HG03439 (cell line): Measurements from ENCODE around the gene NEUROD1.
A peak's percentile ranks its signal among the peaks of the same experiment; 100 is the strongest.

ENCODE experiments used
- ATAC-seq: cut with Tn5 transposase; IDR thresholded peaks from one replicate; pipeline ENCODE4 v1.9.1; 2021; ENCODE audit warnings: mild to moderate bottlenecking, moderate library complexity; ENCODE audit not compliant: unreplicated experiment

Gene NEUROD1

DNA sequence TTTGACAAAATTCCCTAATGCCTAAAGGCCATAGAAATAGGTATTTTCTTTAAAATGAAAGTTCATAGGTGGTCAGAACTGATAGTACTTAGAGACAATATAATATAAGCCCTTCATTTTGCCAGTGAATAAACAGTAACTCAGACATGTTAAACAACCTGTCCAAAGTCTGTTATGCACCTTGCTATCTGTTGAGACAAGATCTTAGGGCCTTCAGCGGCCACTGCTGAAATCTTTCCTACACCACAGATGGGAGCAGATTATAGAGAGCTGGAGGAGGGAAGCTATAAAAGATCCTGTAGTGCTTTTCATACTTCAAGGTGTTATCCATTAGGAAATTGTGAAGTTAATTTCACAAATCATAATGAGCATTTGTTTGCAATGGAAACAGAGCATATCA, 37.2 kb downstream of the NEUROD1 start:
- ATAC-seq = no peak

DNA sequence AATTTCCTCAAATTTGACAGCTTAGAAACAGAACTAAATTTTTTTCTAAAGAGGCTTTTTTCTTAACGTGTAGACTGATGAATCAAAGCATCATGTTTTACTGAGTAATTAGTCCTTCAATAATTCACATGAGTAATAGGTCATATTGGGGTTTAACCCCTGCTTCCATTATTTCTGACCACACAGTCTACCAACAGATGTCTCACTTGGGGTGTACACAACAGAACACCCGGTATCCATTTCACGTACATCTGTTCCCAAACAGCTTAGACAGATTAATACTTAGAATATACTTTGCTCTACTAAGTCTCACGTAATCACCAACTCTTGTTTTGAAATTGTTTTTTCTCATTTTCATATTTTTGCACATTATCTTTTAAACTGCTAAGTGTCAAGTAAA, 38.2 kb downstream of the NEUROD1 start:
- ATAC-seq = no peak

DNA sequence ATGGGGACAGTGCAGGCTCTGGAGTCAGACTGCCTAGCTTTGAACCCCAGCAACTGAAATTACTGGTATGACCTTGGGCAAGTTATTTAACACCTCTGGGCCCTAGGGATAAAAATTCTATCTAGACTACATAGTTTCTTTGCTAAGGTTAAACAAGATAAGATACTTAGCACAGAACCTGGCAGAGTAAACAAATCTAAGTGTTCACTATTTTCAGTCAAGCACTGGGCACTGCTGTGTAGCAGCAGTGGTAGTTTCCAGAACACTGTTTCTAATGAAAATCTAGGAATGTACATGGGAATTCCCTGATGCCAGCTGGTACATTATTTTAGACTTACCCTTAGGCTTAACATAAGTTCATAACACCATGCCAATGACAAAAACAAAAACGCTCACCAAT, 40.6 kb downstream of the NEUROD1 start:
- no peak for ATAC-seq

- peak; percentile 84 for ATAC-seq
These were observed 47.5 kb downstream of the NEUROD1 start for GRCh38 chr2:181632733-181633401.

DNA sequence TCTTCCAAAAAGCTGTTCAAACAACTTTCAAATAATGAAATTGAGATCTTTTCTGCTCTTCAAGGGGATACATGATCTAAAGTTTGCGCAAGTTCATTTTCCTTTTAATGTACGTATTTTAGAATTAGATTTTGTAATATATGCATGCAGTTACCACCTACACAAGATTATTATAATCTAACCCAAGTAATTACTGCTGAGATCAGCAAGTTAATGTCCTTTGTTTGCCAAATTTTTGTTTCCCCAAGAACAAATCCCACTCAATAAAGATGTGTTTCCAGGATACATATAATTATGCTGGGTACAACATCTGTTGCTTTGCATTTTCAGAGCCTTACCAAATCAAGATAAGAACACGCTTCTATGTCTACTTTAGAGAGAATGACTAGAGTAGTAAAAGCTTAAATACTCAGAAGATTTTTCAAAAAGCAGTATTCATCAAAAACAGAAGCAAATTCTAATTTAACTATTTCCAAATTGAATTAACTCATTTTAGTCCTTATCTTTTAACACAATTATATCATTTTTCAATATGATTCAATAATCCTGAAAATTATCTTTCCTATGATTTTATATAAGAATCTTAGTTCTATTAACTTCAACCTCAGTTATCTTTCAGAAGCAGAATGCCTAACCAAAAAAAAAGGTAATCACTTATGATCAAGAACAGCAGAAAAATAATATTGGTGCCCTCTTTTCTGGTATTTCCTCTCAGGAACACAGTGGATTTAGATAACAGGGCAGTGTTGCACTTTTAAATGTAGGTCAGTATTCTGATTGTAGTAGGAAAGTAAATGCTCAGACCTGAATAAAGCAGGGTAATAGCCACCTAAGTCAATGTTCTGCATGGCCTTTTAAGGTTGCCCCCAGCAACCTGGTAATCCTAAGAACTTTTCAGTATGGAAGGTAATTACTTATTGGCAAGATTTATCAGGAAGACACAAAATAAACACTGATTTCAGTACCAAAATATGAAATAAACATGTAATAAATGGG, 51.4 kb downstream of the NEUROD1 start:
- no peak for ATAC-seq

GRCh38 chr2:181627545-181627944, 52.8 kb downstream of the NEUROD1 start:
- ATAC-seq = no peak

GRCh38 chr2:181626671-181627070, 53.6 kb downstream of the NEUROD1 start:
- ATAC-seq = no peak
